ENCODE data around the gene GZMM.

The GZMM gene

DNA sequence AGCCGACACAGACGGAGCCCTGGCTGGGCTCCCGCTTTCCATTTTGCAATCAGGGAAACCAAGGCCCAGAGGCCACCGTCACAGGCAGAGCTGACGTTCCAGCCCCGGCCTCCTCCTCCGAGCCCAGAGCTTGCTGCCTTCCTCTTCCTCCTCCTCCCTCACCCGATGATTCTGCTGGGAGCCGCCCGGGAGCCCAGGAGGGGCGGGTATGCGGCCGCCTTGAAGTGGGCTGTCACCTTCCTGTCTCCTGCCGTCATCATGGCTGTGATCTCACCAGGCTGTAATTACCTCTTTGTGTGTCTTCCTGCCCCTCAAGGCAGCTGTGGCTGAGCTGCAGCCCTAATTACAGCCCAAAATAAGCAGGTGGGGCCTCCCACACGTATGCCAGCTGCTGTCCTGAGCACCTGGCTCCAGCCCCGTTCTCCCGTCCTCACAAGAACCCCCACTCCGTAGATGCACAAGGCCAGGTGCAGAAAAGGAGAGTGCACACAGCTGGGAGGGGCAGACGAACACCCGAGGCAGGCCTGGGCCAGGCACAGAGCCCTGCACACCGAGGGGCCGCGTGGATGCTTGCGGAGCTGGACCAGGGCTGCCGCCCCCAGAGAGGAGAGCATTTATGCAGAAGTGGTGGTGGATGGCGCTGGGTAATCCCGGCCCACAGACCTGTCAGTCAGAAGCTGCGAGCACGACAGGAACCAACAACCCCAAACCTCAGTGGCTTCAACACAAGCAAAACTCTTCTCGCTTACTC is 32.6 kb upstream of the GZMM start (continued):
- TF ChIP-seq ZBTB20 (tag by site-specific recombination; IDR thresholded peaks at IDR 0.05): 0 out of 2 replicates have a peak, but pooled peaks have one; percentile 39
- peak; percentile 43; the same call in 1 of the 2 replicates for TF ChIP-seq ZNF2 (tag by site-specific recombination; IDR thresholded peaks at IDR 0.05)
- TF ChIP-seq ZNF629 (tag by site-specific recombination; IDR thresholded peaks at IDR 0.05): peak; percentile 99
- peak; percentile 60 for TF ChIP-seq FEZF1 (tag by site-specific recombination; IDR thresholded peaks at IDR 0.05)
- TF ChIP-seq, protein P1, sequence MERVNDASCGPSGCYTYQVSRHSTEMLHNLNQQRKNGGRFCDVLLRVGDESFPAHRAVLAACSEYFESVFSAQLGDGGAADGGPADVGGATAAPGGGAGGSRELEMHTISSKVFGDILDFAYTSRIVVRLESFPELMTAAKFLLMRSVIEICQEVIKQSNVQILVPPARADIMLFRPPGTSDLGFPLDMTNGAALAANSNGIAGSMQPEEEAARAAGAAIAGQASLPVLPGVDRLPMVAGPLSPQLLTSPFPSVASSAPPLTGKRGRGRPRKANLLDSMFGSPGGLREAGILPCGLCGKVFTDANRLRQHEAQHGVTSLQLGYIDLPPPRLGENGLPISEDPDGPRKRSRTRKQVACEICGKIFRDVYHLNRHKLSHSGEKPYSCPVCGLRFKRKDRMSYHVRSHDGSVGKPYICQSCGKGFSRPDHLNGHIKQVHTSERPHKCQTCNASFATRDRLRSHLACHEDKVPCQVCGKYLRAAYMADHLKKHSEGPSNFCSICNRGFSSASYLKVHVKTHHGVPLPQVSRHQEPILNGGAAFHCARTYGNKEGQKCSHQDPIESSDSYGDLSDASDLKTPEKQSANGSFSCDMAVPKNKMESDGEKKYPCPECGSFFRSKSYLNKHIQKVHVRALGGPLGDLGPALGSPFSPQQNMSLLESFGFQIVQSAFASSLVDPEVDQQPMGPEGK (tag by site-specific recombination; IDR thresholded peaks at IDR 0.05): peak; percentile 73
- TF ChIP-seq, protein P2, sequence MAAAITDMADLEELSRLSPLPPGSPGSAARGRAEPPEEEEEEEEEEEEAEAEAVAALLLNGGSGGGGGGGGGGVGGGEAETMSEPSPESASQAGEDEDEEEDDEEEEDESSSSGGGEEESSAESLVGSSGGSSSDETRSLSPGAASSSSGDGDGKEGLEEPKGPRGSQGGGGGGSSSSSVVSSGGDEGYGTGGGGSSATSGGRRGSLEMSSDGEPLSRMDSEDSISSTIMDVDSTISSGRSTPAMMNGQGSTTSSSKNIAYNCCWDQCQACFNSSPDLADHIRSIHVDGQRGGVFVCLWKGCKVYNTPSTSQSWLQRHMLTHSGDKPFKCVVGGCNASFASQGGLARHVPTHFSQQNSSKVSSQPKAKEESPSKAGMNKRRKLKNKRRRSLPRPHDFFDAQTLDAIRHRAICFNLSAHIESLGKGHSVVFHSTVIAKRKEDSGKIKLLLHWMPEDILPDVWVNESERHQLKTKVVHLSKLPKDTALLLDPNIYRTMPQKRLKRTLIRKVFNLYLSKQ (tag by site-specific recombination; IDR thresholded peaks at IDR 0.05; ENCODE audit: borderline replicate concordance): no peak
- TF ChIP-seq, protein P3, sequence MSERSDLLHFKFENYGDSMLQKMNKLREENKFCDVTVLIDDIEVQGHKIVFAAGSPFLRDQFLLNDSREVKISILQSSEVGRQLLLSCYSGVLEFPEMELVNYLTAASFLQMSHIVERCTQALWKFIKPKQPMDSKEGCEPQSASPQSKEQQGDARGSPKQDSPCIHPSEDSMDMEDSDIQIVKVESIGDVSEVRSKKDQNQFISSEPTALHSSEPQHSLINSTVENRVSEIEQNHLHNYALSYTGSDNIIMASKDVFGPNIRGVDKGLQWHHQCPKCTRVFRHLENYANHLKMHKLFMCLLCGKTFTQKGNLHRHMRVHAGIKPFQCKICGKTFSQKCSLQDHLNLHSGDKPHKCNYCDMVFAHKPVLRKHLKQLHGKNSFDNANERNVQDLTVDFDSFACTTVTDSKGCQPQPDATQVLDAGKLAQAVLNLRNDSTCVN (tag by site-specific recombination; optimal IDR thresholded peaks at IDR 0.05): peak; percentile 20
- TF ChIP-seq SP7 (tag by site-specific recombination; IDR thresholded peaks at IDR 0.05): peak; percentile 99
- TF ChIP-seq, protein P4, sequence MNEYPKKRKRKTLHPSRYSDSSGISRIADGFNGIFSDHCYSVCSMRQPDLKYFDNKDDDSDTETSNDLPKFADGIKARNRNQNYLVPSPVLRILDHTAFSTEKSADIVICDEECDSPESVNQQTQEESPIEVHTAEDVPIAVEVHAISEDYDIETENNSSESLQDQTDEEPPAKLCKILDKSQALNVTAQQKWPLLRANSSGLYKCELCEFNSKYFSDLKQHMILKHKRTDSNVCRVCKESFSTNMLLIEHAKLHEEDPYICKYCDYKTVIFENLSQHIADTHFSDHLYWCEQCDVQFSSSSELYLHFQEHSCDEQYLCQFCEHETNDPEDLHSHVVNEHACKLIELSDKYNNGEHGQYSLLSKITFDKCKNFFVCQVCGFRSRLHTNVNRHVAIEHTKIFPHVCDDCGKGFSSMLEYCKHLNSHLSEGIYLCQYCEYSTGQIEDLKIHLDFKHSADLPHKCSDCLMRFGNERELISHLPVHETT (tag by site-specific recombination; IDR thresholded peaks at IDR 0.05): peak; percentile 60; the same call in 1 of the 2 replicates
- TF ChIP-seq, protein P5, sequence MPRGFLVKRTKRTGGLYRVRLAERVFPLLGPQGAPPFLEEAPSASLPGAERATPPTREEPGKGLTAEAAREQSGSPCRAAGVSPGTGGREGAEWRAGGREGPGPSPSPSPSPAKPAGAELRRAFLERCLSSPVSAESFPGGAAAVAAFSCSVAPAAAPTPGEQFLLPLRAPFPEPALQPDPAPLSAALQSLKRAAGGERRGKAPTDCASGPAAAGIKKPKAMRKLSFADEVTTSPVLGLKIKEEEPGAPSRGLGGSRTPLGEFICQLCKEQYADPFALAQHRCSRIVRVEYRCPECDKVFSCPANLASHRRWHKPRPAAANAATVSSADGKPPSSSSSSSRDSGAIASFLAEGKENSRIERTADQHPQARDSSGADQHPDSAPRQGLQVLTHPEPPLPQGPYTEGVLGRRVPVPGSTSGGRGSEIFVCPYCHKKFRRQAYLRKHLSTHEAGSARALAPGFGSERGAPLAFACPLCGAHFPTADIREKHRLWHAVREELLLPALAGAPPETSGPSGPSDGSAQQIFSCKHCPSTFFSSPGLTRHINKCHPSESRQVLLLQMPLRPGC (tag by site-specific recombination; IDR thresholded peaks at IDR 0.05): peak; percentile 35; the same call in 1 of the 2 replicates
- TF ChIP-seq ZNF366 (tag by site-specific recombination; conservative IDR thresholded peaks at IDR 0.05): peak; percentile 82
- TF ChIP-seq ZNF610 (tag by site-specific recombination; IDR thresholded peaks at IDR 0.05; ENCODE audit: borderline replicate concordance): no peak
- TF ChIP-seq ZBTB8A (tag by site-specific recombination; IDR thresholded peaks at IDR 0.05): peak; percentile 97
- TF ChIP-seq ZIC2 (tag by site-specific recombination; IDR thresholded peaks at IDR 0.05): peak; percentile 97
- peak; percentile 54; the same call in 1 of the 2 replicates for TF ChIP-seq ZEB2 (tag by site-specific recombination; IDR thresholded peaks at IDR 0.05)
- TF ChIP-seq ZNF292 (tag by site-specific recombination; IDR thresholded peaks at IDR 0.05; ENCODE audit: borderline replicate concordance, low read depth): no peak
- TF ChIP-seq KLF1 (tag by site-specific recombination; IDR thresholded peaks at IDR 0.05): peak; percentile 92
- TF ChIP-seq ZBTB21 (tag by site-specific recombination; IDR thresholded peaks at IDR 0.05): peak; percentile 98
- peak; percentile 88 for TF ChIP-seq OSR2 (tag by site-specific recombination; IDR thresholded peaks at IDR 0.05)
- TF ChIP-seq, protein P6, sequence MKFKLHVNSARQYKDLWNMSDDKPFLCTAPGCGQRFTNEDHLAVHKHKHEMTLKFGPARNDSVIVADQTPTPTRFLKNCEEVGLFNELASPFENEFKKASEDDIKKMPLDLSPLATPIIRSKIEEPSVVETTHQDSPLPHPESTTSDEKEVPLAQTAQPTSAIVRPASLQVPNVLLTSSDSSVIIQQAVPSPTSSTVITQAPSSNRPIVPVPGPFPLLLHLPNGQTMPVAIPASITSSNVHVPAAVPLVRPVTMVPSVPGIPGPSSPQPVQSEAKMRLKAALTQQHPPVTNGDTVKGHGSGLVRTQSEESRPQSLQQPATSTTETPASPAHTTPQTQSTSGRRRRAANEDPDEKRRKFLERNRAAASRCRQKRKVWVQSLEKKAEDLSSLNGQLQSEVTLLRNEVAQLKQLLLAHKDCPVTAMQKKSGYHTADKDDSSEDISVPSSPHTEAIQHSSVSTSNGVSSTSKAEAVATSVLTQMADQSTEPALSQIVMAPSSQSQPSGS (tag by site-specific recombination; IDR thresholded peaks at IDR 0.05; ENCODE audit: low read depth): 0 out of 2 replicates have a peak, but pooled peaks have one; percentile 8
- peak; percentile 58; the same call in 1 of the 2 replicates for TF ChIP-seq KLF8 (tag by site-specific recombination; IDR thresholded peaks at IDR 0.05)
- TF ChIP-seq ZFP37 (tag by site-specific recombination; IDR thresholded peaks at IDR 0.05): no peak
